ENCODE measurements around the gene TCEANC. TPM values are rescaled to one million over a fixed set of nuclear protein-coding genes. Genes with fewer than 3 reads are reported as not detected.

The TCEANC gene
- total and polyA plus RNA-seq, 8 donors = 2.0 to 4.6 (median 2.6) TPM

DNA sequence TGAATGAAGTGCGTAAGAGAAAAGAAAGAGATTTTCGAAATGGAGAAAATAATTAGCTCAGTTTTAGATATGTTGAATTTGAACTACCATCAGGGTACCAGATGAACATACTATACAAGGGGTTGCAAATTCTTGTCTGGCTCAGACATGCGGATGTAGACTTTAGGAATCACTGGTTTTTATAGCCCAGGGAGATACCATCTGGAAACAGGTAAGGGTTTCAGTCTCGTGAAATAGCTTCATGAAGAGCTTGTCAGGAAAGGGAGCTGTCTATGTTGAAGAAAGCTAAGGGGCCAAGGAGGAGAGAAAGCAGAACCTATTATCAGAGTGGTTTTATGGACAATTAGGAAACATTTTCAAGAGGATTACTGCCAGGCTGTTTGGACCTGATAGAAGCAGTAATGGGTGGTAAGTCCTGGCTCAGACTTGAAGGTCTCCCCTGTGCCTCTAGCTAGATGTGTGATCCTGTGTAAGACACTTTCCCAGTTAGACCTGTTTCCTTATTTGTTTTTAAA lies 42.7 kb downstream of the TCEANC start:
- Histone ChIP-seq H3K4me3 (no peak overlapping the region), H3K9me3 (no peaks in the 10 kb centered on the region), H3K27ac (no peak overlapping the region), H3K36me3 (no peaks in the 10 kb centered on the region), H3K27me3 (no peaks in the 10 kb centered on the region), H3K4me1 (peaks cover 0 to 33% (median 7%) of the 10 kb centered on the region in 3 donors)
- DNase-seq (no peak), ATAC-seq (no peak), FAIRE-seq (no peak)
- WGBS, 2 donors = 74 to 81% methylated on average over 4 of the region's 4 CpGs
- intact Hi-C loops (cut with DNase I) = no loop called here
- TF ChIP-seq, protein P1, sequence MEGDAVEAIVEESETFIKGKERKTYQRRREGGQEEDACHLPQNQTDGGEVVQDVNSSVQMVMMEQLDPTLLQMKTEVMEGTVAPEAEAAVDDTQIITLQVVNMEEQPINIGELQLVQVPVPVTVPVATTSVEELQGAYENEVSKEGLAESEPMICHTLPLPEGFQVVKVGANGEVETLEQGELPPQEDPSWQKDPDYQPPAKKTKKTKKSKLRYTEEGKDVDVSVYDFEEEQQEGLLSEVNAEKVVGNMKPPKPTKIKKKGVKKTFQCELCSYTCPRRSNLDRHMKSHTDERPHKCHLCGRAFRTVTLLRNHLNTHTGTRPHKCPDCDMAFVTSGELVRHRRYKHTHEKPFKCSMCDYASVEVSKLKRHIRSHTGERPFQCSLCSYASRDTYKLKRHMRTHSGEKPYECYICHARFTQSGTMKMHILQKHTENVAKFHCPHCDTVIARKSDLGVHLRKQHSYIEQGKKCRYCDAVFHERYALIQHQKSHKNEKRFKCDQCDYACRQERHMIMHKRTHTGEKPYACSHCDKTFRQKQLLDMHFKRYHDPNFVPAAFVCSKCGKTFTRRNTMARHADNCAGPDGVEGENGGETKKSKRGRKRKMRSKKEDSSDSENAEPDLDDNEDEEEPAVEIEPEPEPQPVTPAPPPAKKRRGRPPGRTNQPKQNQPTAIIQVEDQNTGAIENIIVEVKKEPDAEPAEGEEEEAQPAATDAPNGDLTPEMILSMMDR (IDR thresholded peaks at IDR 0.05) = no peak

DNA sequence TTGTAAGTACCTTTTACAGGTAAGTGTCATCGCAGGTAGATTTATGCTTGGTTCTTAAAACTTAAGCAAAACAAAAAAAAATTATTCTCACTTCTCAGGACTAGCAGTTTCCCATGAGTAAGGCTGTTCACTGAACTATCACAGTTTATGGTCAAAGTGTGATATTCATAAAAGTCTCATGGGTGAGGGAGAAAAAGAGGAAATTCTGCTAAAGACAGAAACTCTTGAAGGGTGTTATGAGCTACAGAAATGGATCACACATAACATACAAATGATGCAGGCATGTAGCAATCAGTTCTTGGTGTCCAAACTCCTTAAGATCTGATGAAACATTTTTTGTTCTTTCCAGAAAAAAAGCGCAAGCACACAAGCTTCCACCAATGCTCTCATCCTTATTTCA lies 44.5 kb downstream of the TCEANC start:
- 89 to 97% methylated on average over 2 of the region's 2 CpGs for WGBS, 2 donors
- Histone ChIP-seq H3K27me3 (no peaks in the 10 kb centered on the region), H3K27ac (no peak overlapping the region), H3K9me3 (no peaks in the 10 kb centered on the region), H3K36me3 (no peaks in the 10 kb centered on the region), H3K4me3 (no peak overlapping the region), H3K4me1 (peaks cover 0 to 39% (median 15%) of the 10 kb centered on the region in 3 donors)
- TF ChIP-seq, protein P1 (IDR thresholded peaks at IDR 0.05) = no peak
- intact Hi-C loops (cut with DNase I) = no loop called here
- FAIRE-seq (no peak), ATAC-seq (no peak), DNase-seq (no peak)

- H3K4me1 ChIP-seq = peaks cover 0 to 43% (median 15%) of the 10 kb centered on the region in 3 donors
- H3K36me3 ChIP-seq = no peaks in the 10 kb centered on the region
- peak overlapping the region in 1 of 4 donors; percentile 2 for H3K27ac ChIP-seq
- peak; percentile 32 for FAIRE-seq
- DNase-seq = no peak
- no peak overlapping the region for H3K4me3 ChIP-seq
- no peaks in the 10 kb centered on the region for H3K9me3 ChIP-seq
- 94 to 97% methylated on average over 1 of the region's 1 CpG for WGBS, 2 donors
- no peak for ATAC-seq
- TF ChIP-seq, protein P1 (IDR thresholded peaks at IDR 0.05) = no peak
- intact Hi-C loops (cut with DNase I) = no loop called here
- H3K27me3 ChIP-seq = no peaks in the 10 kb centered on the region
Measured at GRCh38 chrX:13697976-13698375, 45.0 kb downstream of the TCEANC start.

- peaks cover 0 to 40% (median 15%) of the 10 kb centered on the region in 3 donors for H3K4me1 ChIP-seq
- intact Hi-C loops (cut with DNase I) = no loop called here
- H3K4me3 ChIP-seq = no peak overlapping the region
- TF ChIP-seq, protein P1 (IDR thresholded peaks at IDR 0.05) = no peak
- DNase-seq (no peak), FAIRE-seq (peak; percentile 85), ATAC-seq (no peak)
- H3K27me3 ChIP-seq = no peaks in the 10 kb centered on the region
- 61 to 63% methylated on average over 1 of the region's 1 CpG for WGBS, 2 donors
- no peaks in the 10 kb centered on the region for H3K36me3 ChIP-seq
- peak overlapping the region in 2 of 4 donors; percentile 2 to 12 for H3K27ac ChIP-seq
- H3K9me3 ChIP-seq = no peaks in the 10 kb centered on the region
Measured at GRCh38 chrX:13698432-13698831, 45.5 kb downstream of the TCEANC start.

DNA sequence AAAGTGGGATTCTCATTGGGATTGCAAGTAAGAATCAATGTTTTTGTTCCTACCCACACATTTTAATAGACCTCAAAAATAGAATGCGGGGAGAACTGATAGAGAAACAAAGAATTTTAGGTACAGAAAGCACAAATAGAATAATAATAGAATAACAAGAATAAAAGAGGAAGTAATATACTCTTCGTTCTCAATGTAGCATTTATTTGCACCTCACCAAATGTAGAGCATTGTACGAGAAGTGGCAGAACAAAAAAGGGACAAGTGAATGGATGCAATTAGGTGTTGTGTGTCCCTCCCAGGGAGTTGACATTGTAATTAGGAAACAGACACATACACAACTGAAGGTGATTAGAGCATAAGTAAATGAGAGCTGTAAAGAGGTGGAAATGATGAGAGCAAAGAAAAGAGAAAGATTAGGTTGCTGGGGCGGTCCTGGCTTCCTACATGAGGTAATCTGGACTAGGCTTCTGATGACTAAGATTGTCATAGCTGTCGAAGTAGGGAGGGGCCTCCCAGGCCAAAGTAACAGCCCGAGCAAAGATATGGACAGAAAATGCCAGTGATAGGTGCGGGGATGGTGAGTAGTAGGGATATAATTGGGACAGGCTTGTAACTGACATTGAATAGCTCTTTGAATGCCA lies 46.4 kb downstream of the TCEANC start:
- H3K9me3 ChIP-seq = no peaks in the 10 kb centered on the region
- H3K36me3 ChIP-seq = no peaks in the 10 kb centered on the region
- WGBS, 2 donors = 46 to 72% methylated on average over 7 of the region's 7 CpGs
- intact Hi-C loops (cut with DNase I) = no loop called here
- TF ChIP-seq, protein P1 (IDR thresholded peaks at IDR 0.05) = no peak
- ATAC-seq (peak; percentile 40 to 62 (median 57)), FAIRE-seq (peak; percentile 83), DNase-seq (no peak)
- H3K27ac ChIP-seq = peak overlapping the region in 2 of 4 donors; percentile 6 to 12
- no peaks in the 10 kb centered on the region for H3K27me3 ChIP-seq
- peaks cover 0 to 34% (median 12%) of the 10 kb centered on the region in 3 donors for H3K4me1 ChIP-seq
- H3K4me3 ChIP-seq = no peak overlapping the region

All from pancreas (tissue), 10 donors.